Stimulated activated CD8-positive, alpha-beta memory T cell treated with anti-CD3 and anti-CD28 coated beads, Interleukin-7, amount 100 ng/mL, for 4 hours (primary cell): ENCODE results near the gene TRMT11.
"Not testable (repeated sequence)": the region's sequence is repeated elsewhere in the genome, so short reads cannot be mapped to it uniquely, and the experiment has no call there.

Experiments used
- DNase-seq, 2 donors: peaks; one replicate each; pipeline ENCODE4 v3.0.0-alpha.2; 2020; ENCODE audit warnings: low read depth in 2 of 2

Gene TRMT11

GRCh38 chr6:125986301-125987025, at the start of gene TRMT11:
TSS of gene TRMT11 (plus strand) at chr6:125986540. CDS start at chr6:125986551, 11 bp downstream.
- peak; percentile 61 to 78 for DNase-seq

DNA sequence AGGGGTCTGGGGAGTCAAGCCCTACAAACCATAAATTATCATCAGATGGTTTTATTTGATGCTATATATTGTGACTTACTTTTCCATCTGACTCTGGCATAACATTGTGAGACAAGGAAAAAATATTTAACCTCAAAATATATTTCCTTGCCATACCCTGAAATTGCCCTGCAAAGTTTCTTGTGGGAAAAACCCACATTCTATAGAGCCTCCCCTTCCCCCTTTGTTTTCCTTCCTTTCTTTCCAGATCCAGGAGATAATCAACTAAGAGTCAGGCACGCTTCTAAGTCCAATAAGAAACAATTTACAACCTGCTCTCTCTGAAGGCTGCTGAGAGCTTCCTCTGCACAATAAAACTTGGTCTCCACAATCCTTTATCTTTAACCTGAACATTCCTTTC, 47.3 kb upstream of the TRMT11 start:
- DNase-seq = no peak

DNA sequence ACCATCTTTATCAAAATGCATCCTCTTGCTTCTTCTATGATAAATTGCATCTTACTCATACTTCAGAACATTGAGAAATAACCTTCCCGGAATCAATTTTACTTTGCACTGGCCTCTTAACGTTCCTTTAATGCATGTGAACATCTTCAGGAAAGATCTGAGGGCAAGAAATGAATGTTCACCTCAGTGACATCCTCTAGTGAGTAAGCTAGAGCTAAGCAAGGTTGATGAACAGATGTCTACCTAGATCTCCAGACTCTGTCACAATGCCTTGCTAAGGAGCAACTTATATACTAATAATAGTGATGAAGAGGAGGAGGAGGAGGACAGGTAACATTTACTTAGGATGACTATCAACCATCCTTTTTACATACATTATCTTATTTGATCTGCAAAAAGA, 46.5 kb upstream of the TRMT11 start:
- DNase-seq = no peak

- DNase-seq = no peak
Measured at GRCh38 chr6:125940247-125941041, 45.9 kb upstream of the TRMT11 start.

GRCh38 chr6:125942672-125943527, 43.4 kb upstream of the TRMT11 start:
- DNase-seq = no peak

DNA sequence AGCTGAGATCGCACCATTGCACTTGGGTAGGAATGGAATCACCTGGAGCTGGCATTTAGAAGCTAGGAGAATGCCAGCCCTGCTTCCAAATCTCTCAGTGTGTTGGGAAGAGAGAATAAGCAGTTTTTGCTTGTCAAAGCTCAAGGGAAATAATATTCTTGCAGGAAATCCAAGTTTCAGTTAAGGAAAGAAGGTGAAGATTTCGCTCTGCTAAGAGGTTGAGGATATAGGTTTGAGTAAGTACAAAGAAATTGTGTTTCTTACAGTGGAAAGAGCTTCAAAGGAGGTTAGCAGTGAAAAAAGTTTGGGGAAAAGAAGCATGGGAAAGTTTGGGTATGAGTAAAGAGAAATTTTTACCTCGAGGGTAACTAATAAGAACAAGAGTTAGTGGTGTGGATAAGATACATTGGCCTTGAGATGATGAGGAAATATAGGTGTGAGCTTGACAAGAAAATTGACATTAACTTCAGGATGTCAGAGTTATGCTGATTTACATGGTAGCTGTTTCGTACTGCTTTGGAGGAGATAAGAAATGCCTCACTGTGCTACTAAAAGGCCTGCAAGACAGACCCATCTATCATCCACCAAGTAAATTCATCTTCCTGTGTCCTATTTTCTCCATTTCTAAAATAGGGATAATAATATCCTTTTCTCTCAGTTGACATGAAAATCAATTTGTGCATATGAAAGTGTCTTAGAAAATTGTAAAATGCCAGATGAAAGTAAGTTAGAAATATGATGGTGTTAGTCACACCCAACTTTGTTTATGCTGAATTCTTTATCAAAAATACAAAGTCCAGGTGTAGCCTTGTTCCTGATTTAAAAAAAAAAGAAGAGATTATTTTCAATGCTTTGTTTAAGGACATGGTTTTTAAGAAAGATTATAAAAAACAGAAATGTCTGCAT, 42.6 kb upstream of the TRMT11 start:
- no peak for DNase-seq

GRCh38 chr6:125944434-125944816, 41.9 kb upstream of the TRMT11 start:
- DNase-seq = no peak

GRCh38 chr6:125944896-125945295, 41.4 kb upstream of the TRMT11 start:
- no peak for DNase-seq

- DNase-seq = no peak
Measured at GRCh38 chr6:125945378-125946141, 40.8 kb upstream of the TRMT11 start.

- DNase-seq = no peak
Measured at GRCh38 chr6:125947615-125948014, 38.7 kb upstream of the TRMT11 start.

DNA sequence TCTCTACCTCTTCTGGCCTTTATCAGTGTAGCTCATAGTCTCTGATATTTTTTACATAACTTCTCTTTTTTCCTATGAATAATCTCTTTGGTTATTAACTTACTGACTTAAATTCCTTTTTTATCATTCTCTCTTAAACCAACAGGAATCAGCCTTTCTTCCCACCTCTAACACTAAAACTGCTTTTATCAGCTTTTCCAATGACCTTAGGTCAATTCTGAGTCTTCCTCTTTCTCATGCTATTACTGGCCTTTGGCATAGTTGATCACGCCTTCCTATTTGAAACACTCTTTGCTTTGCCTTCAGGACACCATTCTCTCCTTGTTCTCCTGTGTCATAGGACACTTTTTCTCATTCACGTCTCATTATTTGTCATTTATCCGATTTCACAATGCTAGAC, 37.9 kb upstream of the TRMT11 start:
- DNase-seq = no peak

DNA sequence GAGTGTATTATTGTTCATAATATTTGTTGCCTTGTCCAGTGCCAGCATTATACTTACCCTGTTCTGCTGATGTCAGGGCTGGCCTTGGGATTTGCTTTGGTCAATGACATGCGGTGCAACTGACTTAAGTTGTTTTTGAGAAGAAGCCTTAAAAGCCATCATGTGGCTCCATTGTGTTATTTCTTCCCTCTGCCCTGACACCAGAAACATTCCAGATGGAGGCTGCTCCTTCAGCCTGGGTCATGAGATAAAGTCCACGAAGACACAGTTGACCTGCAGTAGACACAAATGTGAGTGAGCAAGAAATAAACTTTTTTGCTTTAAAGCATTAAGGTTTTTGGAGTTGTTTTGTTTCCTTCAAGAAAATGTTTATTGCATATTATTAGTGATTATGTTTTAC, 37.3 kb upstream of the TRMT11 start:
- DNase-seq = no peak

GRCh38 chr6:125950293-125950692, 36.0 kb upstream of the TRMT11 start:
- DNase-seq = no peak

GRCh38 chr6:125950716-125951115, 35.6 kb upstream of the TRMT11 start:
- not testable (repeated sequence) for DNase-seq

GRCh38 chr6:125951323-125951722, 35.0 kb upstream of the TRMT11 start:
- no peak for DNase-seq

- DNase-seq = no peak
Measured at GRCh38 chr6:125952764-125953501, 33.4 kb upstream of the TRMT11 start.

DNA sequence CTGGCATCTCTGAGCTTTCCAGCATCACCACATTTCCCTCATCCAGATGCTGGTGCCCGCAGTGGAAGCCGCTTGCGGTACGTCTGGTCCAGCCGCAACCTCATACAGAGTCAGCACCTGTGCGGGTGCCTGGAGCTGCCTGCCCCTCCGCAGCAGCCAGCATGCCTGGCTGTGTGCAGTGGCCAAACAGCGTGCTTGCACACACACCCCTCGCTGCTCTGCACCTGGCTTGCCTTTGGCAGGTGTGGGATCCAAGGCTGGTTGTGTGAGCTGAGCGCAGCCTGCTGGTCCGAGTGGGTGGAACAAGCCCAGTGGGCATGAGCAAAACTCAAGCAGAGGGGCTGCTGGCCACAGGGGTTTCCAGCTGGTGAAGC, 32.9 kb upstream of the TRMT11 start:
- DNase-seq = no peak

- no peak for DNase-seq
Measured at GRCh38 chr6:125954735-125955339, 31.5 kb upstream of the TRMT11 start.

DNA sequence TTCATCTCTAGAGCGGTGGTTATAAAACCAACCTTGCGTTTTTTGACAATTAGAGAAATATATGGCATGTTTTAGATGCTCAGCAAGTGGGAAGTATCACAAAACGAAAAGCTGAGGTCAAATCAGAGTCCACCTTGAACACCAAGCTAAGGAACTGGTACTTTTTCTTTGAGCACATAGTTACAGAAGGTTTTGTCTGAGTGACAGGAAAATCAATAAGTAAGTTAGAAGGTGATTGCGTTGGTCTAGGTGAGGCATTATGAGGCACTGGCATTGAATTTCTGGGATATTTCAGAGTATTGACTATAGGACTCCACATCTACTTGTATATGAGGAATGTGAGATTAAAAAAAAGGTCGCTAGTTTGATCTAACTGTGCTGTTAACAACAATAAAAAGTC, 30.4 kb upstream of the TRMT11 start:
- DNase-seq = no peak
